ENCODE data around the gene BNC2.

Gene BNC2

DNA sequence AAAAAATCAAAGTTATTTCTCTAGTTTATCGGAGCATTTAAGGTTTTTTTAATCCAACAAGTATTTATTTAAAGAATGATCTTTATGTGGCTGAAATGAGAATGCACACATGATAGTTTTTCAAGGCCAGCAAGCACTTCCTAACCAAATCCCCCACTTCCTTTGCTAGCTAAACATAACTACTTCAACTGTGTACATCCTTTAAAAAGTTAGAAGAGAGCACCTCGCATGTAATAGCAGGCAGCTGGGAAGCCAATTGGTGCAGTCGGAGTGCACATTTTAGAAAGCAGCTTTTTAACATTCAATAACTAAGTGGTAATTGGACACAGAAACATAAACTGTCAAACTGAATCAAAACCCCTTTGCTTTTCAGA lies 245.7 kb downstream of the BNC2 start:
- no peak for DNase-seq

- no peak for DNase-seq
These were observed 246.3 kb downstream of the BNC2 start for GRCh38 chr9:16623989-16624743.

GRCh38 chr9:16622541-16622940 lies 247.9 kb downstream of the BNC2 start:
- DNase-seq: no peak

GRCh38 chr9:16619914-16620520 lies 250.5 kb downstream of the BNC2 start:
- no peak for DNase-seq

DNA sequence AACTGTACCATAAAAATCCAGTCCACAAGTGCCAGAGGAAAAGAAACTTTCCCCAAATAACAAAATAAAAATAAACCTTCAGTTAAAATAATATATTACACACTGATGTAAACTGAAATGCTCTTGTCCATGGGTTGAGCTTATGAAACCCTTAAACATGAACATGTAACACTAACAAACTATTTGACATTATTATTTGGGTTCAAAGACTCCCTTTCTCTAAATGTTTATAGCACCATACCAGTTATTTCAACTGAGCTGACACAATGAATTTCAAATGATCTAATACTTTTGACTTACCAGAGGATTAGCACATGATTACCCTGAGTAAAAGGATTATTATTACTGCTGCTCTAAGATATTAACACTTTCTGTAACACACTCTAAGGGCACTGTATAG lies 251.1 kb downstream of the BNC2 start:
- DNase-seq: no peak

GRCh38 chr9:16618524-16618923 lies 251.9 kb downstream of the BNC2 start:
- DNase-seq: no peak

- no peak for DNase-seq
These were observed 253.8 kb downstream of the BNC2 start for GRCh38 chr9:16616686-16617085.

- no peak for DNase-seq
These were observed 255.0 kb downstream of the BNC2 start for GRCh38 chr9:16615451-16615850.

GRCh38 chr9:16613605-16614004 lies 256.9 kb downstream of the BNC2 start:
- DNase-seq: no peak

DNA sequence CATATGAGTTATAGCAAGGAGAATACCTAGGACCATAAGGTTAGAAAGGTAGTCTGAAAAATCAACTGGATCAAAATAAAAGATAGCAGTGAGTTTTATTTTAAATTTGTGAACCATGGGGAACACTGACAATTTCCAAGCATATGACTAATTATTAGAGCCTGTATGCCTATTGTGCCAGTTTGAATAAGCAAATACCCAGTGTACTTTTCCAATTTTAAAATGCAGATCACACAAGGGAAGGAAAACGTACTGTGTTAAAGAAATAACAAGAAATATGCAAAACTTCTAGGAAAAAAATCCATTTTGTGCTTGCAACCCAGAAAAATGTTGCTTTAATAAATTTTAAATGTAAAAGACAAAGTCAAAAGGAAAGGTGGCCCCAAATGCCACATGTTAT lies 257.4 kb downstream of the BNC2 start:
- DNase-seq: no peak

GRCh38 chr9:16612627-16613026 lies 257.8 kb downstream of the BNC2 start:
- no peak for DNase-seq

DNA sequence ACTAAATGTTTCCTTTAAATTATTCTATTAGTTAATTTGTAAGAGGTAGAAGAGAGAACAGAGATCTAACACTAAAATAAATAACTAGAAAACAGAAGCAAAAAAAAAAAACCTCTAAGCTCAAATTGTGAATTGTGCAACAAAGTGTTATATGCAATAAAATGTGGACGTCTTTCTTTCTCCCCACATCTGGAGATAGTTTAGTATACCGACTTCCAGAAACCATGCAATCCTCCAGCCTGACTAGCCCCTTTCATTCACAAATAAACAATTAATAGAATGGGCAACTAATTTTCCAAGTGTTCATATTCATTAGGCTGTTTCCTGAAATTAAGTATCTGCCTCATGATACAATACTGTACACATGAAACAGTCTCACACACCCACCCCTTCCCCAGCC lies 258.5 kb downstream of the BNC2 start:
- DNase-seq: no peak

- DNase-seq: no peak
These were observed 259.5 kb downstream of the BNC2 start for GRCh38 chr9:16611001-16611400.

DNA sequence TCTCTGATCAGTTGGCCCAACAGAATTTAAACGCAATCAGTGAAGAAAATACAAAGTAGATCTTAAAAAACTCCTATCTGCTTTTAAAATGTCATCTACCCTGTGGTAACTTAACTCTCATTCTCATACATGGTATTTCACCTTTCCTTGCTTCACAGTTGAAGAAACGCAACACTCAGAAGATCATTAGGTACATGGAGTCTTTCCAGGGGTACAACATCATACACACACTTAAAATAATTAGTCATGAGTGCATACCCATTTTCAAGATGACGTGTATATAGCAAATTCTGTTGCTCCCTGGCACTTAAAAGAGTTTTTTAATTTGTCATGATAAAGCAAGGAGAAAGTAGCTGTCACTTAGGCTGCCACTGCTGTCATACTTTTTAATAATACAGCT lies 259.9 kb downstream of the BNC2 start:
- DNase-seq: no peak

DNA sequence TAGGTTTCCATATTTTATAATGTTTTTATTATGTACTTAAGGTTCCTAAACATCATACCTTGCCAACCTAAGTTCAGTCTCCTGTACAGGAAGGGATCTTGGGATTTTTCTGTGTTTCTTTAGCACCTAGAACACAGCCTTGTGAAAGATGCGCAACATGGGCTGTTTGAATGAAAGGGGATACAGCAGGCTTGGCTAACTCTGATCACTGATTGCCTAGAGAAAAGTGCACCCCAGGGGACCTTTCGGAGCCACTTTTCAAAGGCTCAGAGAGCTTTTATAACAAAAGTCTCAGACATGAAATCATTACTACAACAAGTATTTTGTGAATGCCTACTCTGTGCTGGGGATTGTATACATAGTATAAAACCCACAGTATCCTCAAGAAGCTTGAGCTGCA lies 261.6 kb downstream of the BNC2 start:
- no peak for DNase-seq

- DNase-seq: no peak
These were observed 268.0 kb downstream of the BNC2 start for GRCh38 chr9:16602494-16602893.

GRCh38 chr9:16601991-16602390 lies 268.5 kb downstream of the BNC2 start:
- DNase-seq: no peak

DNA sequence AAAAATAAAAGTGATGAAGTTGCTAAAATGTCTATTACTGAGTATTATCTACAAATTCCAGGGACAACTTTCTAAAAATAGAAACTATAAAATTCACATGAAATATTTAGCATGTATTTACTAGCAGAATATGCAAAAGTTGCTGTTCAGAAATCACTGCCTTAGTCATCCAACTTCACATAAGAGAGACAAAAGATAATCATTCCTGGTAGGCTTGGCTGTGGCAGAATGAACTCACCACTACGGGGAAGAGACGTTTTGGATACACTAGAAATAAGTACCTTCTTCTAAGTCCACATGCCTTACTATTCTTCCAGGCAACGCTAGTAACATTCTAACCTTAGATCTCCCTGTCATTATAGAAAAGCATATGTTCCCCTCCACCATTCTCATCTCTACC lies 272.2 kb downstream of the BNC2 start:
- DNase-seq: no peak

DNA sequence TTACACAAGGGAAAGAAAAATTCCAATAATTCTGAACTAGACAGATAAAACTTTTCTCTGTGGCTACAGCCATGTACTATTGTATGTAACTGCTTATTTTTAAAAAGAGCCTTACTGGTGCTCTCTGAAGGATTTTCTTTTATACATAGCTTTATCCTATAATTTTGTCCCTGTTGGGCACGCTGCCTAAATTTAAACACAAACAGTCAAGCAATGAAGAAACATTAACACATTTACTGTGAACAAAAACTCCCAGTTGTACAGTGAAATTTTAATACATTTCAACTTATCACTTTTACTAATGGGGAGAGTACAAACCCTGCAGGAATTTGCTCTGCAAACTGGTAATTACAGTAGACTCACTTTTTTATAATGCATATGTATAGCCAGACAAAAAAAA lies 273.3 kb downstream of the BNC2 start:
- DNase-seq: no peak

- no peak for DNase-seq
These were observed 275.2 kb downstream of the BNC2 start for GRCh38 chr9:16595227-16595626.

- no peak for DNase-seq
These were observed 275.7 kb downstream of the BNC2 start for GRCh38 chr9:16594787-16595186.

DNA sequence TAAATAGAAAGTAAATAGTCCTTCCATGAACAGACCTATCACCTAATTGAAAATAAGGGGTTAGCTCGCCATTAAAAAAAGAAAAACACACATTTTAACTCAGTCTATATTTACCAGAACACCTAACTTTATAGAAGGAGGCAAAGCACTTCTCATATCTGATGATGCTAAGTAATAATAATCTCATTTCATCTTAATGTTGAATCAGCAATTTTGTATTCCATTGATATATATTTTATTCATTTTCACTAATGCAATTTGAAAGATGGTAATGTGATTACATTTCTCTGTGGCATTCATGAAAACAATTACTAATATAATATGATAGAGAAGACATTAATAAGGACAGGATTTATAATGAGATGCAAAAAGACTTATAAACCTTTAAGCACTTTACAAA lies 276.7 kb downstream of the BNC2 start:
- DNase-seq: no peak

DNA sequence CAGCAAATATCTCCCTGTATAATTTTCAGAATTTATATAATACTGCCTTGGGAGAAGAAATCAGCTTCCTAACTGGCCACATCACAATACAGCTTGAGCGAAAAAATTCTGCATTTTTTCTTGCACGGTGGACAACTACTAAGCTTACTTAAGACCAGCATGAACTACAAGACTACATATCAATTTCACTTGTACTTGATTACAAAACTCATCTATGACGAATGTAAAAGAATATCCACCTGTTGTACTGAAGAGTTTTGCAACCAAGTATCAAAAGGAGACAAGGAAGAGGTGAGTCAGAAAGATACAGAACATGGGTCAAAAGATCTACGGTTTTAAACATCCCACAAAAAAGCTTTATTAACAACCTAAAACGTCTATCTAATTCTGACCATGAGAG lies 279.4 kb downstream of the BNC2 start:
- no peak for DNase-seq

DNA sequence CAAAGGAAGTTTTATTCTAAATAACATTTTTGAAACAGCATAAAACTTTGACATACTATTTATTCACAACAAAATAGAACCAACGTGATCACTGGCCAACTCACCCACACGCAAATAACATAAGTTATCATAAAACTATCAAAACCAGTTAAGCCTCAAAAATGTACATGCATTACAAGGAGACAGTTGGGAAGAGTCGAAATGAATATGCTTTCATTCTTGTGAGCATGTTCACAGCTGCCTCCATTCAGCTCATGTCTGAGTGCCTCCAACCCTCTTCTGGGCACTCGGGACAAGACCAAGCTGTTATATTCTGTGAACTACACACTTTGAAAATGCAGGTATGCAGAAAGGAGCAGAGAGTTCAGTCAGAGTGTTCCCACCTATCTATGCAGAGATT lies 284.9 kb downstream of the BNC2 start:
- no peak for DNase-seq

DNA sequence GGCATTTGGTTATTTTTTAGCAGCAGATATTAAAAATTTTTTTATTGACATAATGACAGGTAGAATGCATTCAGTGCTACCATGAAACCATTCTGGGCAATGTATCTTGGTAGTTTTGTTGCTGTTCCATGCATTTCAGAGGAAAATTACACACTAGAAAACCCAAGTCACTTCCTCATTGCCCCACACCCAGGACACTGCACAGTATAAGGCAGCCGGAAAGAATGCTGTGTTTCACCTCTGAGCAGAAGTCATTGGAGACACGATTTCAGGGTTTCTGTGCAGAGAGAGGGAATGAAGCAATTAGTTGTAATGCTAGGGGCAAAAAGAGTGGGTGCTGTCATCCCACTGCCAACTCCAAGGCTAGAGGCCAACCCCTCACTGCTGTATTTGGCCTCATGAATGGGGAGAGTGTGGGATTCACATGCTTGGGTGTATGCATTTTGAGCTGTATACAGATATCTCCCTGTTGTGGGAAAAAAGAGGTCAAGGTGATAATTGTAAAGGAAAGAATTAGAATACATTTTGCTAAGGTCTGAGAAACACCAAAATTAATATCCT lies 290.5 kb downstream of the BNC2 start:
- DNase-seq: no peak
